ENCODE results near the gene ZNF318. TPM values are rescaled to one million over a fixed set of nuclear protein-coding genes. Genes with fewer than 3 reads are reported as not detected.
A peak's percentile ranks its signal among the peaks of the same experiment; 100 is the strongest.

Gene ZNF318
- total RNA-seq, 1 experiment from 2014 or later = 11.3 TPM

- DNase-seq (ENCODE audit: unreplicated experiment) = no peak
- ChIA-PET CTCF (interaction anchor here (0.6 to 1.1 kb wide), 4 partner anchors 16 to 167 kb away, joined by 3 to 4 read pairs (median 3); no protein-coding TSS in a partner anchor), POLR2A (interaction anchor here (0.7 kb wide), 1 partner anchor 9 kb away, joined by 4 read pairs; no protein-coding TSS in a partner anchor)
- Mint-ChIP-seq H3K9me3 (ENCODE audit: unreplicated experiment) (no peaks in the 10 kb centered on the region), H3K4me1 (ENCODE audit: insufficient read depth, unreplicated experiment) (no peaks in the 10 kb centered on the region), H3K36me3 (ENCODE audit: insufficient read depth, unreplicated experiment) (peaks cover 31% of the 10 kb centered on the region), H3K27me3 (ENCODE audit: insufficient read depth, unreplicated experiment) (no peaks in the 10 kb centered on the region), H3K4me3 (ENCODE audit: unreplicated experiment) (no peak overlapping the region), H3K27ac (ENCODE audit: low read depth, unreplicated experiment) (no peak overlapping the region)
- TF ChIP-seq CTCF (IDR thresholded peaks at IDR 0.05; ENCODE audit: unreplicated experiment) = no peak
- intact Hi-C loops (cut with micrococcal nuclease) = no loop called here
- BruUV-seq (replicated peaks) = no TSS peak
These were observed 33.1 kb downstream of the ZNF318 start for GRCh38 chr6:43336382-43336781.

- no peak for TF ChIP-seq CTCF (IDR thresholded peaks at IDR 0.05; ENCODE audit: unreplicated experiment)
- intact Hi-C loops (cut with micrococcal nuclease) = no loop called here
- H3K36me3 Mint-ChIP-seq (ENCODE audit: insufficient read depth, unreplicated experiment) = peaks cover 22% of the 10 kb centered on the region
- DNase-seq (ENCODE audit: unreplicated experiment) = no peak
- H3K27ac Mint-ChIP-seq (ENCODE audit: low read depth, unreplicated experiment) = no peak overlapping the region
- ChIA-PET POLR2A (interaction anchor here (0.6 to 2.7 kb wide), 3 partner anchors 10 to 181 kb away, joined by 3 to 8 read pairs (median 3); partner anchors contain the start of gene YIPF3), CTCF (interaction anchor here (0.9 to 2.2 kb wide), 13 partner anchors 9 to 83 kb away, joined by 3 to 13 read pairs (median 6); no protein-coding TSS in a partner anchor)
- H3K4me1 Mint-ChIP-seq (ENCODE audit: insufficient read depth, unreplicated experiment) = no peaks in the 10 kb centered on the region
- no peak overlapping the region for H3K4me3 Mint-ChIP-seq (ENCODE audit: unreplicated experiment)
- H3K9me3 Mint-ChIP-seq (ENCODE audit: unreplicated experiment) = no peaks in the 10 kb centered on the region
- no peaks in the 10 kb centered on the region for H3K27me3 Mint-ChIP-seq (ENCODE audit: insufficient read depth, unreplicated experiment)
- BruUV-seq (replicated peaks) = no TSS peak
These were observed 34.0 kb downstream of the ZNF318 start for GRCh38 chr6:43335469-43335868.

- H3K27ac Mint-ChIP-seq (ENCODE audit: low read depth, unreplicated experiment) = no peak overlapping the region
- H3K9me3 Mint-ChIP-seq (ENCODE audit: unreplicated experiment) = no peaks in the 10 kb centered on the region
- peak; percentile 44 for TF ChIP-seq CTCF (IDR thresholded peaks at IDR 0.05; ENCODE audit: unreplicated experiment)
- DNase-seq (ENCODE audit: unreplicated experiment) = peak; percentile 72
- intact Hi-C loops (cut with micrococcal nuclease) = loop anchor here (1.0 kb wide), 3 partner anchors 71 to 433 kb away; partner anchors contain the start of gene SRF
- H3K36me3 Mint-ChIP-seq (ENCODE audit: insufficient read depth, unreplicated experiment) = peaks cover 17% of the 10 kb centered on the region
- BruUV-seq (replicated peaks) = no TSS peak
- CTCF ChIA-PET = interaction anchor here (0.5 to 2.2 kb wide), 27 partner anchors 9 to 434 kb away, joined by 3 to 13 read pairs (median 4); partner anchors contain the start of genes CRIP3 and CUL7
- H3K27me3 Mint-ChIP-seq (ENCODE audit: insufficient read depth, unreplicated experiment) = no peaks in the 10 kb centered on the region
- H3K4me1 Mint-ChIP-seq (ENCODE audit: insufficient read depth, unreplicated experiment) = no peaks in the 10 kb centered on the region
- POLR2A ChIA-PET = interaction anchor here (0.6 to 2.7 kb wide), 7 partner anchors 10 to 182 kb away, joined by 3 to 8 read pairs (median 3); partner anchors contain the start of genes YIPF3 and ZNF318
- H3K4me3 Mint-ChIP-seq (ENCODE audit: unreplicated experiment) = no peak overlapping the region
These were observed 34.9 kb downstream of the ZNF318 start for GRCh38 chr6:43334466-43335095.

GRCh38 chr6:43331891-43332290 is 37.6 kb downstream of the ZNF318 start:
- H3K9me3 Mint-ChIP-seq (ENCODE audit: unreplicated experiment) = no peaks in the 10 kb centered on the region
- no TSS peak for BruUV-seq (replicated peaks)
- peaks cover 12% of the 10 kb centered on the region for H3K36me3 Mint-ChIP-seq (ENCODE audit: insufficient read depth, unreplicated experiment)
- no peak overlapping the region for H3K4me3 Mint-ChIP-seq (ENCODE audit: unreplicated experiment)
- H3K27me3 Mint-ChIP-seq (ENCODE audit: insufficient read depth, unreplicated experiment) = no peaks in the 10 kb centered on the region
- ChIA-PET POLR2A (no interaction called here), CTCF (no interaction called here)
- no peak for TF ChIP-seq CTCF (IDR thresholded peaks at IDR 0.05; ENCODE audit: unreplicated experiment)
- intact Hi-C loops (cut with micrococcal nuclease) = no loop called here
- DNase-seq (ENCODE audit: unreplicated experiment) = no peak
- H3K27ac Mint-ChIP-seq (ENCODE audit: low read depth, unreplicated experiment) = no peak overlapping the region
- H3K4me1 Mint-ChIP-seq (ENCODE audit: insufficient read depth, unreplicated experiment) = no peaks in the 10 kb centered on the region
